SK-N-SH (cell line): Measurements from ENCODE around the gene BBX. TPM values are rescaled to one million over a fixed set of nuclear protein-coding genes. Genes with fewer than 3 reads are reported as not detected.

Experiments used
- CTCF ChIA-PET: fragments of 300-600, 350-600 bp; formaldehyde crosslinking; extraction: SDS; loops from one replicate; lab custom pipeline; 2021; lab: Yijun Ruan, JAX
- POLR2A ChIA-PET: fragments of 350-600 bp; sonication (Branson Sonifier 250); formaldehyde crosslinking; extraction: SDS; loops from one replicate; lab custom pipeline; 2020; ENCODE audit warnings: antibody characterized with exemption, inconsistent platforms; lab: Yijun Ruan, JAX
- DNase-seq: peaks from one replicate; pipeline ENCODE4 v3.0.0; 2012
- H2AFZ ChIP-seq: fragments of 200-600 bp; sonication (generic); 2 replicates; pipeline ENCODE4 v1.8.1; 2016; ENCODE audit warnings: antibody characterized with exemption, mild to moderate bottlenecking, low read depth
- H3F3A ChIP-seq: fragments of 200-600 bp; sonication (generic); replicated peaks from 2 replicates; pipeline ENCODE3; 2016; ENCODE audit warnings: antibody characterized with exemption, mild to moderate bottlenecking; ENCODE audit not compliant: insufficient read depth
- H3K27ac ChIP-seq, 2 experiments: fragments of 200-500 bp in 1 of 2; fragments of 200-600 bp in 1 of 2; sonication (Bioruptor generic) in 1 of 2; sonication (generic), shearing (Covaris generic) in 1 of 2; 2 replicates each; pipeline versions ENCODE4 v1.5.1 to v1.6.1; 2014 to 2016; ENCODE audit warnings: low read depth in 2 of 2, inconsistent platforms in 1 of 2, low read length in 1 of 2, mild to moderate bottlenecking in 1 of 2, mixed read lengths in 1 of 2
- H3K27me3 ChIP-seq: fragments of 200-600 bp; sonication (generic), shearing (Covaris generic); 2 replicates; pipeline ENCODE4 v1.6.1; 2016; ENCODE audit warnings: mixed run types; ENCODE audit not compliant: insufficient read depth
- H3K36me3 ChIP-seq, 2 experiments: fragments of 200-500 bp in 1 of 2; fragments of 200-600 bp in 1 of 2; sonication (Bioruptor generic) in 1 of 2; sonication (generic) in 1 of 2; replicated peaks in 1 of 2; 2 replicates each; pipeline versions ENCODE3 to v1.5.1; 2014 to 2016; ENCODE audit warnings: low read length in 1 of 2, mild to moderate bottlenecking in 1 of 2; ENCODE audit not compliant: insufficient read depth in 2 of 2, control insufficient read depth in 1 of 2
- H3K4me1 ChIP-seq, 2 experiments: fragments of 200-500 bp in 1 of 2; fragments of 200-600 bp in 1 of 2; sonication (Bioruptor generic) in 1 of 2; sonication (generic), shearing (Covaris generic) in 1 of 2; 2 replicates each; pipeline versions ENCODE4 v1.5.1 to v1.6.1; 2014 to 2016; ENCODE audit warnings: low read depth in 1 of 2, low read length in 1 of 2, mixed run types in 1 of 2; ENCODE audit not compliant: insufficient read depth in 2 of 2, control insufficient read depth in 1 of 2
- H3K4me2 ChIP-seq: fragments of 200-600 bp; sonication (generic), shearing (Covaris generic); 2 replicates; pipeline ENCODE4 v1.6.1; 2017; ENCODE audit warnings: mixed run types
- H3K4me3 ChIP-seq, 2 experiments: fragments of 200-500 bp in 1 of 2; fragments of 200-600 bp in 1 of 2; sonication (Bioruptor generic) in 1 of 2; sonication (generic), shearing (Covaris generic) in 1 of 2; 2 replicates each; pipeline versions ENCODE4 v1.5.1 to v1.8.1; 2014 to 2016; ENCODE audit warnings: low read depth in 2 of 2, inconsistent platforms in 1 of 2, low read length in 1 of 2, mild to moderate bottlenecking in 1 of 2, mixed read lengths in 1 of 2, moderate library complexity in 1 of 2
- H3K79me2 ChIP-seq: fragments of 200-600 bp; sonication (generic); 2 replicates; pipeline ENCODE4 v1.8.1; 2017; ENCODE audit warnings: mild to moderate bottlenecking; ENCODE audit not compliant: insufficient read depth
- H3K9ac ChIP-seq: fragments of 200-600 bp; sonication (generic); 2 replicates; pipeline ENCODE4 v1.6.1; 2017; ENCODE audit warnings: mixed run types
- H3K9me2 ChIP-seq: fragments of 200-600 bp; sonication (generic); 2 replicates; pipeline ENCODE4 v1.6.1; 2017; ENCODE audit warnings: mixed run types
- H3K9me3 ChIP-seq: fragments of 200-600 bp; sonication (generic); 2 replicates; pipeline ENCODE4 v1.6.1; 2017; ENCODE audit warnings: mixed run types, mild to moderate bottlenecking, moderate library complexity
- H4K20me1 ChIP-seq: fragments of 200-600 bp; sonication (generic); 2 replicates; pipeline ENCODE4 v1.6.1; 2017; ENCODE audit warnings: mild to moderate bottlenecking, mixed run types; ENCODE audit not compliant: insufficient read depth
- CTCF ChIP-seq: fragments of 200-600 bp; sonication (generic); IDR thresholded peaks from 2 replicates; pipeline ENCODE4 v1.6.1; 2017; ENCODE audit warnings: antibody characterized with exemption, mild to moderate bottlenecking, moderate library complexity
- EP300 ChIP-seq, 2 experiments: IDR thresholded peaks; 2 replicates each; pipeline versions ENCODE4 v1.4.0 to v1.6.1; 2012; ENCODE audit warnings: borderline replicate concordance in 1 of 2, low read depth in 1 of 2, low read length in 1 of 2
- FOSL2 ChIP-seq: IDR thresholded peaks from 2 replicates; pipeline ENCODE4 v1.4.0; 2012; ENCODE audit warnings: low read depth, mild to moderate bottlenecking, moderate library complexity, borderline replicate concordance
- FOXJ3 ChIP-seq: sonication (generic); formaldehyde crosslinking; IDR thresholded peaks from 2 replicates; pipeline ENCODE4 v1.5.1; 2020; ENCODE audit warnings: mild to moderate bottlenecking, missing genetic modification reagents
- GATA2 ChIP-seq: sonication (generic); formaldehyde crosslinking; IDR thresholded peaks from 2 replicates; pipeline ENCODE4 v1.5.0; 2020; ENCODE audit warnings: mild to moderate bottlenecking, missing genetic modification reagents
- JUND ChIP-seq: IDR thresholded peaks from 2 replicates; pipeline ENCODE4 v1.4.0; 2012
- MEF2A ChIP-seq: IDR thresholded peaks from 2 replicates; pipeline ENCODE4 v1.4.0; 2012; ENCODE audit warnings: low read depth, borderline replicate concordance
- NFIC ChIP-seq: IDR thresholded peaks from 2 replicates; pipeline ENCODE4 v1.4.0; 2012; ENCODE audit warnings: borderline replicate concordance
- NRF1 ChIP-seq: IDR thresholded peaks from 2 replicates; pipeline ENCODE4 v1.6.1; 2012; ENCODE audit warnings: low read depth, mild to moderate bottlenecking, low read length
- POLR2AphosphoS5 ChIP-seq: IDR thresholded peaks from 2 replicates; pipeline ENCODE4 v1.6.1; 2012; ENCODE audit warnings: low read depth, low read length
- TCF12 ChIP-seq: IDR thresholded peaks from 2 replicates; pipeline ENCODE4 v1.4.0; 2012
- USF1 ChIP-seq: IDR thresholded peaks from 2 replicates; pipeline ENCODE4 v1.4.0; 2012; ENCODE audit warnings: low read depth, borderline replicate concordance
- YY1 ChIP-seq: IDR thresholded peaks from 2 replicates; pipeline ENCODE4 v1.4.0; 2012; ENCODE audit warnings: low read depth, mild to moderate bottlenecking
- WGBS: methylation state at CpG from one replicate; pipeline ENCODE4 v1.1.6; 2017; ENCODE audit warnings: low lambda C conversion rate; 5-methylcytosine and 5-hydroxymethylcytosine counted together
- polyA plus RNA-seq, 3 experiments: library from polyadenylated mRNA; depleted of rRNA; stranded (reverse); fragments of >200 nt; gene quantifications; 2 replicates each; pipeline ENCODE4 v1.2.3, GENCODE V29; 2012
- TF ChIP-seq, protein P1 (sequence below): IDR thresholded peaks from 2 replicates; pipeline ENCODE4 v1.6.1; 2012; ENCODE audit warnings: mild to moderate bottlenecking, low read depth, low read length, moderate library complexity
- TF ChIP-seq, protein P2 (sequence below): IDR thresholded peaks from 2 replicates; pipeline ENCODE4; 2012

Gene BBX
- polyA plus RNA-seq, 1 of the 3 experiments (the other 2 are of a cell fraction): 14.2 TPM

DNA sequence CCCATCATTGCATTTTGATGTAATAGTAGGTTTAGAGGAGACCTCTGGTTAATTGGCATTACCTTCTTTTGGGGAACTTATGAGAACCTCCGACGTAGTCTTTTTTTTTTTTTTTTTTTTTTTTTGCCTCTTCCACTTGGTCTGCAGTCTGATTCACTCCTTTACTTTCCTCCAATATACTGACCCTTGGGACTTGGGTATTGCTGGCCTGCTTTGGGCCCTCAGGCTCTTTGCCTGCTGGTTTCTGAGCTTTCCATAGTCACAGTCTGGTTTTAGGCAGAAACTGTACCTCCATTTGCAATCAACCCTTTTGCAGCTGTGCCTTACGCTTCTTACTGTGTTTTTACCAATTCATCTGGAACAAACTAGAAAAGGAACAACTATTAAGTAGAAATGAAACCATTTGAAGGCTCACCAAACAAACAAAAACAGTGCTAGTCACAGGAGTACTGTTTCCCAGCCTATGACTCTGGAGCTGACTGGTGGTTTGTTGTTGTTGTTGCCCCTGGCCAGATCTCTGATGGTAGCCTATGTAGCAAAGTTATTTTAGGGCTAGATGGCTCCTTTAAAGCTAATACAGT lies 272.8 kb downstream of the BBX start:
- no peaks in the 10 kb centered on the region for H3K27me3 ChIP-seq
- H3K27ac ChIP-seq: no peak overlapping the region
- H3K9me2 ChIP-seq: no peaks in the 10 kb centered on the region
- no peak overlapping the region for H3K4me2 ChIP-seq
- peaks cover 0 to 14% of the 10 kb centered on the region in 2 experiments; a peak in 2 of 4 replicates for H3K4me1 ChIP-seq
- no peaks in the 10 kb centered on the region for H3K79me2 ChIP-seq
- ChIA-PET POLR2A (no interaction called here), CTCF (interaction anchor here (1.2 to 1.9 kb wide), 7 partner anchors 8 to 131 kb away, joined by 3 to 6 read pairs (median 6); no protein-coding TSS in a partner anchor)
- H2AFZ ChIP-seq: no peak overlapping the region
- H3K36me3 ChIP-seq: peaks cover 29 to 35% of the 10 kb centered on the region in 2 experiments
- H3K4me3 ChIP-seq: no peak overlapping the region
- 95% methylated on average over 3 of the region's 3 CpGs for WGBS
- H4K20me1 ChIP-seq: no peaks in the 10 kb centered on the region
- H3F3A ChIP-seq: no peaks in the 10 kb centered on the region
- no peak for DNase-seq
- TF ChIP-seq FOXJ3 (CRISPR knock-in tag) (no peak), TCF12 (no peak), EP300 (IDR thresholded peaks at IDR 0.05; ENCODE audit: borderline replicate concordance in 1 of 2, low read depth in 1 of 2, low read length in 1 of 2) (no peak), POLR2AphosphoS5 (no peak), JUND (no peak)
- TF ChIP-seq, all 33 proteins: peak for 0
- Histone ChIP-seq H3K9me3 (no peaks in the 10 kb centered on the region), H3K9ac (no peak overlapping the region)

DNA sequence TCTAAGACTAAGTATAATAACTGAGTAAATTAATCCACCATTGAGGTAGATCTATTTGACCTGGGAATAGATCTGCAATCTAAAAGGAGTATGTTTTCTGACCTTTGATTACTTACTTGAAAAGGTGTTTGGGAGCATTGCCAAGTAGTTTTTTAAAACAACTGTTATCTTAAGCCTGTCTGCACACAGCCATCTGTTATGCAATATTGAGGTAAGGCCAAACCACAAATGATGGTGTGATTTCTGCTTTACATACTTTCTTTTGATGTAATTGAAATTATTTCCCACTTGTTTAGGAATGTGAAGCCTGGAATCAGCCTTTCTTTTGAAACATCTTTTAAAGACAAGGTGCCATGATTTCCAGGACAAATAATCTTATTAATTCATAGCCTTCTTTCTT lies 274.0 kb downstream of the BBX start:
- Histone ChIP-seq H3K79me2 (no peaks in the 10 kb centered on the region), H3K27ac (no peak overlapping the region), H2AFZ (no peak overlapping the region), H3K36me3 (peaks cover 36 to 39% of the 10 kb centered on the region in 2 experiments), H3K9me3 (no peaks in the 10 kb centered on the region)
- DNase-seq: no peak
- TF ChIP-seq NFIC: peak; percentile 56; the same call in 1 of the 2 replicates
- TF ChIP-seq NRF1: no peak
- TF ChIP-seq TCF12: peak; percentile 62
- TF ChIP-seq, all 33 proteins: peak for 2
- H3K4me2 ChIP-seq: no peak overlapping the region
- H3K9ac ChIP-seq: no peak overlapping the region
- no peaks in the 10 kb centered on the region for H4K20me1 ChIP-seq
- ChIA-PET POLR2A (no interaction called here), CTCF (interaction anchor here (1.2 to 1.8 kb wide), 3 partner anchors 14 to 120 kb away, joined by 3 to 6 read pairs (median 3); no protein-coding TSS in a partner anchor)
- H3F3A ChIP-seq: no peaks in the 10 kb centered on the region
- no peaks in the 10 kb centered on the region for H3K9me2 ChIP-seq
- H3K4me1 ChIP-seq: peaks cover 0 to 14% of the 10 kb centered on the region in 2 experiments; a peak in 2 of 4 replicates
- no peaks in the 10 kb centered on the region for H3K27me3 ChIP-seq
- H3K4me3 ChIP-seq: no peak overlapping the region

- DNase-seq: no peak
- WGBS: 88% methylated on average over 1 of the region's 1 CpG
- H3K79me2 ChIP-seq: no peaks in the 10 kb centered on the region
- TF ChIP-seq FOSL2 (no peak), USF1 (no peak), FOXJ3 (CRISPR knock-in tag) (no peak), MEF2A (no peak), YY1 (no peak), CTCF (no peak), GATA2 (CRISPR knock-in tag) (no peak)
- TF ChIP-seq, protein P1, sequence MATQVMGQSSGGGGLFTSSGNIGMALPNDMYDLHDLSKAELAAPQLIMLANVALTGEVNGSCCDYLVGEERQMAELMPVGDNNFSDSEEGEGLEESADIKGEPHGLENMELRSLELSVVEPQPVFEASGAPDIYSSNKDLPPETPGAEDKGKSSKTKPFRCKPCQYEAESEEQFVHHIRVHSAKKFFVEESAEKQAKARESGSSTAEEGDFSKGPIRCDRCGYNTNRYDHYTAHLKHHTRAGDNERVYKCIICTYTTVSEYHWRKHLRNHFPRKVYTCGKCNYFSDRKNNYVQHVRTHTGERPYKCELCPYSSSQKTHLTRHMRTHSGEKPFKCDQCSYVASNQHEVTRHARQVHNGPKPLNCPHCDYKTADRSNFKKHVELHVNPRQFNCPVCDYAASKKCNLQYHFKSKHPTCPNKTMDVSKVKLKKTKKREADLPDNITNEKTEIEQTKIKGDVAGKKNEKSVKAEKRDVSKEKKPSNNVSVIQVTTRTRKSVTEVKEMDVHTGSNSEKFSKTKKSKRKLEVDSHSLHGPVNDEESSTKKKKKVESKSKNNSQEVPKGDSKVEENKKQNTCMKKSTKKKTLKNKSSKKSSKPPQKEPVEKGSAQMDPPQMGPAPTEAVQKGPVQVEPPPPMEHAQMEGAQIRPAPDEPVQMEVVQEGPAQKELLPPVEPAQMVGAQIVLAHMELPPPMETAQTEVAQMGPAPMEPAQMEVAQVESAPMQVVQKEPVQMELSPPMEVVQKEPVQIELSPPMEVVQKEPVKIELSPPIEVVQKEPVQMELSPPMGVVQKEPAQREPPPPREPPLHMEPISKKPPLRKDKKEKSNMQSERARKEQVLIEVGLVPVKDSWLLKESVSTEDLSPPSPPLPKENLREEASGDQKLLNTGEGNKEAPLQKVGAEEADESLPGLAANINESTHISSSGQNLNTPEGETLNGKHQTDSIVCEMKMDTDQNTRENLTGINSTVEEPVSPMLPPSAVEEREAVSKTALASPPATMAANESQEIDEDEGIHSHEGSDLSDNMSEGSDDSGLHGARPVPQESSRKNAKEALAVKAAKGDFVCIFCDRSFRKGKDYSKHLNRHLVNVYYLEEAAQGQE: no peak
- TF ChIP-seq, protein P2, sequence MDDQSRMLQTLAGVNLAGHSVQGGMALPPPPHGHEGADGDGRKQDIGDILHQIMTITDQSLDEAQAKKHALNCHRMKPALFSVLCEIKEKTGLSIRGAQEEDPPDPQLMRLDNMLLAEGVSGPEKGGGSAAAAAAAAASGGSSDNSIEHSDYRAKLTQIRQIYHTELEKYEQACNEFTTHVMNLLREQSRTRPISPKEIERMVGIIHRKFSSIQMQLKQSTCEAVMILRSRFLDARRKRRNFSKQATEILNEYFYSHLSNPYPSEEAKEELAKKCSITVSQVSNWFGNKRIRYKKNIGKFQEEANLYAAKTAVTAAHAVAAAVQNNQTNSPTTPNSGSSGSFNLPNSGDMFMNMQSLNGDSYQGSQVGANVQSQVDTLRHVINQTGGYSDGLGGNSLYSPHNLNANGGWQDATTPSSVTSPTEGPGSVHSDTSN: no peak
Observed at GRCh38 chr3:107797586-107797985, 274.8 kb downstream of the BBX start.

More at GRCh38 chr3:107797586-107797985, 274.8 kb downstream of the BBX start:
- Histone ChIP-seq H3K27me3 (no peaks in the 10 kb centered on the region), H3F3A (no peaks in the 10 kb centered on the region), H3K4me1 (peaks cover 0 to 14% of the 10 kb centered on the region in 2 experiments; a peak in 2 of 4 replicates), H3K36me3 (peaks cover 33 to 37% of the 10 kb centered on the region in 2 experiments), H4K20me1 (no peaks in the 10 kb centered on the region), H3K9me3 (no peaks in the 10 kb centered on the region), H3K9ac (no peak overlapping the region), H3K4me3 (no peak overlapping the region), H2AFZ (no peak overlapping the region), H3K27ac (no peak overlapping the region), H3K4me2 (no peak overlapping the region), H3K9me2 (no peaks in the 10 kb centered on the region)
- ChIA-PET CTCF (interaction anchor here (1.5 kb wide), 1 partner anchor 34 kb away, joined by 3 read pairs; no protein-coding TSS in a partner anchor), POLR2A (no interaction called here)
